Measurements from ENCODE around the gene INPP5B. TPM values are rescaled to one million over a fixed set of nuclear protein-coding genes. Genes with fewer than 3 reads are reported as not detected.

INPP5B gene
- total and polyA plus RNA-seq, 9 of the 15 experiments (the other 6 are each of a cell fraction or from before 2014, with no cell fraction given), result 14.1 to 28.7 (median 20.9) TPM

- TF ChIP-seq HBP1 (CRISPR knock-in tag; IDR thresholded peaks at IDR 0.05) (0 out of 2 replicates have a peak, but pooled peaks have one; percentile 3), ZNF280A (IDR thresholded peaks at IDR 0.05; ENCODE audit: low read depth, partially characterized antibody) (no peak), MXI1 (IDR thresholded peaks at IDR 0.05; ENCODE audit: low read depth, low read length) (peak; percentile 71; the same call in 1 of the 2 replicates), HCFC1 (IDR thresholded peaks at IDR 0.05; ENCODE audit: low read depth, low read length) (peak; percentile 97), GABPA (tag; conservative IDR thresholded peaks at IDR 0.05; ENCODE audit: low read depth) (peak; percentile 78), HOXB6 (CRISPR knock-in tag; IDR thresholded peaks at IDR 0.05; ENCODE audit: borderline replicate concordance) (no peak), CHD1 (IDR thresholded peaks at IDR 0.05; ENCODE audit: low read length) (peak; percentile 3), SRF (CRISPR knock-in tag; IDR thresholded peaks at IDR 0.05) (no peak), HOMEZ (CRISPR knock-in tag; IDR thresholded peaks at IDR 0.05) (no peak)
Measured at GRCh38 chr1:37946703-37947360, at the start of gene INPP5B (continued).

All from K562 (cell line).